DND-41 (cell line): ENCODE data around the gene ZNF207.

ENCODE experiments used
- ATAC-seq: fragments of 200-7000 bp; cut with Tn5 transposase; 3 replicates; pipeline ENCODE4 v1.9.1; 2021; ENCODE audit warnings: low read depth; ENCODE audit not compliant: insufficient read depth
- DNase-seq: peaks from one replicate; pipeline ENCODE4 v3.0.0-alpha.2; 2020
- H2AFZ ChIP-seq: 2 replicates; pipeline ENCODE4 v1.6.0; 2012; ENCODE audit warnings: low read depth, low read length
- H3K27ac ChIP-seq: 2 replicates; pipeline ENCODE4 v1.5.1; 2012; ENCODE audit warnings: low read length, inconsistent platforms
- H3K27me3 ChIP-seq: fragments of 200-600 bp; sonication (generic); 2 replicates; pipeline ENCODE4 v1.6.0; 2012; ENCODE audit warnings: low read length, mild to moderate bottlenecking, inconsistent platforms; ENCODE audit not compliant: insufficient read depth, poor library complexity
- H3K36me3 ChIP-seq: 2 replicates; pipeline ENCODE4 v1.5.1; 2012; ENCODE audit warnings: low read length, inconsistent platforms; ENCODE audit not compliant: insufficient read depth
- H3K4me1 ChIP-seq: 2 replicates; pipeline ENCODE4 v1.5.1; 2012; ENCODE audit warnings: mild to moderate bottlenecking, low read length; ENCODE audit not compliant: insufficient read depth
- H3K4me2 ChIP-seq: 2 replicates; pipeline ENCODE4 v1.6.0; 2012; ENCODE audit warnings: mild to moderate bottlenecking, moderate library complexity, low read length, inconsistent platforms; ENCODE audit not compliant: insufficient read depth
- H3K4me3 ChIP-seq, 2 experiments: fragments of 200-600 bp in 1 of 2; shearing (Covaris generic) in 1 of 2; 2 replicates each; pipeline ENCODE4 v1.5.1; 2012 to 2016; ENCODE audit warnings: inconsistent platforms in 2 of 2, low read length in 2 of 2, mild to moderate bottlenecking in 2 of 2, low read depth in 1 of 2, moderate library complexity in 1 of 2
- H3K79me2 ChIP-seq: 2 replicates; pipeline ENCODE4 v1.6.0; 2012; ENCODE audit warnings: low read length, inconsistent platforms; ENCODE audit not compliant: insufficient read depth
- H3K9ac ChIP-seq: 2 replicates; pipeline ENCODE4 v1.6.0; 2012; ENCODE audit warnings: low read depth, mild to moderate bottlenecking, inconsistent platforms, low read length, moderate library complexity
- H3K9me3 ChIP-seq: 2 replicates; pipeline ENCODE4 v1.5.1; 2012; ENCODE audit warnings: low read length, moderate library complexity, mild to moderate bottlenecking, inconsistent platforms; ENCODE audit not compliant: insufficient read depth, severe bottlenecking
- H4K20me1 ChIP-seq: 2 replicates; pipeline ENCODE4 v1.6.0; 2012; ENCODE audit warnings: low read length; ENCODE audit not compliant: insufficient read depth
- CTCF ChIP-seq: IDR thresholded peaks from 2 replicates; pipeline ENCODE4 v1.5.1; 2012; ENCODE audit warnings: borderline replicate concordance, low read length, moderate library complexity, mild to moderate bottlenecking; ENCODE audit not compliant: poor library complexity, severe bottlenecking; ENCODE audit errors: extremely low read depth
- EZH2 ChIP-seq: IDR thresholded peaks from 3 replicates; pipeline ENCODE4 v1.6.1; 2012; ENCODE audit warnings: borderline replicate concordance, low read depth, mild to moderate bottlenecking, moderate library complexity, low read length, inconsistent platforms; ENCODE audit not compliant: severe bottlenecking

The ZNF207 gene

GRCh38 chr17:32303781-32304288 lies 46.1 kb upstream of the ZNF207 start:
- peaks cover 14% of the 10 kb centered on the region for H3K27me3 ChIP-seq
- no peak for ATAC-seq
- no peaks in the 10 kb centered on the region for H3K4me1 ChIP-seq
- H3K79me2 ChIP-seq: no peaks in the 10 kb centered on the region
- H3K27ac ChIP-seq: no peak overlapping the region
- H3K9me3 ChIP-seq: no peaks in the 10 kb centered on the region
- H2AFZ ChIP-seq: no peak overlapping the region
- H3K4me3 ChIP-seq: no peak overlapping the region
- no peak for DNase-seq
- no peak overlapping the region for H3K9ac ChIP-seq
- no peaks in the 10 kb centered on the region for H3K36me3 ChIP-seq
- no peak overlapping the region for H3K4me2 ChIP-seq
- no peak for TF ChIP-seq CTCF
- TF ChIP-seq EZH2: no peak
- 0 out of 2 replicates have a peak, but pooled peaks cover 3% of the 10 kb centered on the region for H4K20me1 ChIP-seq

GRCh38 chr17:32305049-32305448 lies 44.9 kb upstream of the ZNF207 start:
- no peak for DNase-seq
- 0 out of 2 replicates have a peak, but pooled peaks cover 3% of the 10 kb centered on the region for H4K20me1 ChIP-seq
- no peak for TF ChIP-seq EZH2
- TF ChIP-seq CTCF: no peak
- no peaks in the 10 kb centered on the region for H3K36me3 ChIP-seq
- H3K27me3 ChIP-seq: peaks cover 14% of the 10 kb centered on the region
- no peak overlapping the region for H3K27ac ChIP-seq
- no peak for ATAC-seq
- no peaks in the 10 kb centered on the region for H3K9me3 ChIP-seq
- no peak overlapping the region for H3K4me3 ChIP-seq
- no peaks in the 10 kb centered on the region for H3K4me1 ChIP-seq
- H3K9ac ChIP-seq: no peak overlapping the region
- no peak overlapping the region for H2AFZ ChIP-seq
- no peak overlapping the region for H3K4me2 ChIP-seq
- no peaks in the 10 kb centered on the region for H3K79me2 ChIP-seq

GRCh38 chr17:32307658-32308057 lies 42.3 kb upstream of the ZNF207 start:
- Histone ChIP-seq H2AFZ (no peak overlapping the region), H3K4me2 (no peak overlapping the region), H3K4me1 (no peaks in the 10 kb centered on the region), H3K27ac (no peak overlapping the region), H3K9me3 (no peaks in the 10 kb centered on the region), H3K4me3 (no peak overlapping the region), H3K27me3 (peaks cover 14% of the 10 kb centered on the region), H4K20me1 (0 out of 2 replicates have a peak, but pooled peaks cover 3% of the 10 kb centered on the region), H3K36me3 (no peaks in the 10 kb centered on the region), H3K9ac (no peak overlapping the region), H3K79me2 (no peaks in the 10 kb centered on the region)
- ATAC-seq (no peak), DNase-seq (no peak)
- TF ChIP-seq CTCF (no peak), EZH2 (no peak)

GRCh38 chr17:32311028-32311536 lies 38.9 kb upstream of the ZNF207 start:
- Histone ChIP-seq H3K9me3 (no peaks in the 10 kb centered on the region), H3K9ac (no peak overlapping the region), H4K20me1 (0 out of 2 replicates have a peak, but pooled peaks cover 3% of the 10 kb centered on the region), H3K4me1 (no peaks in the 10 kb centered on the region), H3K27me3 (peaks cover 10% of the 10 kb centered on the region), H3K4me3 (no peak overlapping the region), H3K27ac (no peak overlapping the region), H3K4me2 (no peak overlapping the region), H3K79me2 (no peaks in the 10 kb centered on the region), H3K36me3 (no peaks in the 10 kb centered on the region), H2AFZ (no peak overlapping the region)
- no peak for DNase-seq
- no peak for TF ChIP-seq CTCF
- TF ChIP-seq EZH2: no peak
- ATAC-seq: no peak
